GM12878 (cell line): ENCODE data around the gene TPRA1. TPM values are rescaled to one million over a fixed set of nuclear protein-coding genes. Genes with fewer than 3 reads are reported as not detected.

Experiments used
- ATAC-seq: fragments of 200-7000 bp; cut with Tn5 transposase; 3 replicates; pipeline ENCODE4 v1.9.1; 2020; ENCODE audit warnings: mild to moderate bottlenecking, moderate library complexity
- BruUV-seq: library from RNA; stranded (reverse); fragments of 400-500 nt; replicated peaks from 2 replicates; lab custom pipeline; 2021; lab: Mats Ljungman, UMichigan
- CTCF ChIA-PET: fragments of 300-600 bp; sonication (Branson Sonifier 250); formaldehyde crosslinking; extraction: SDS; loops from one replicate; lab custom pipeline; 2021; ENCODE audit warnings: inconsistent platforms; lab: Yijun Ruan, JAX
- POLR2A ChIA-PET: fragments of 350-600 bp; formaldehyde crosslinking; extraction: SDS; loops from one replicate; lab custom pipeline; 2021; ENCODE audit warnings: inconsistent platforms; lab: Charles Lee
- RAD21 ChIA-PET: fragments of 300-600 bp; sonication (Branson Sonifier 250); formaldehyde crosslinking; loops from one replicate; lab custom pipeline; 2023; ENCODE audit warnings: antibody characterized with exemption; ENCODE audit not compliant: unreplicated experiment; lab: Charles Lee
- SMC1A ChIA-PET: fragments of 300-600 bp; sonication (Branson Sonifier 250); formaldehyde crosslinking; loops from one replicate; lab custom pipeline; 2023; ENCODE audit not compliant: unreplicated experiment, uncharacterized antibody; lab: Charles Lee
- DNase-seq: peaks from one replicate; pipeline ENCODE4 v3.0.0-alpha.2; 2011; ENCODE audit warnings: low read depth, low spot score
- FAIRE-seq: peaks from 3 replicates; lab custom pipeline; 2011; peaks lifted over from hg19 to GRCh38; lab: Jason Lieb, UNC
- H2AFZ ChIP-seq: 2 replicates; pipeline ENCODE4 v1.6.0; 2011; ENCODE audit warnings: low read depth, low read length, control low read depth; ENCODE audit not compliant: control insufficient read depth
- H3K27ac ChIP-seq: 2 replicates; pipeline ENCODE4 v1.5.1; 2011; ENCODE audit warnings: control low read depth; ENCODE audit not compliant: control insufficient read depth, insufficient read depth
- H3K27me3 ChIP-seq, 2 experiments: replicated peaks in 1 of 2; 2 replicates each; pipeline versions ENCODE4 v1.6.0 to v1.6.1; 2011; ENCODE audit warnings: low read length in 1 of 2; ENCODE audit not compliant: control insufficient read depth in 2 of 2, insufficient read depth in 2 of 2
- H3K36me3 ChIP-seq, 2 experiments: 2 replicates each; pipeline ENCODE4 v1.5.1; 2011; ENCODE audit warnings: low read length in 1 of 2; ENCODE audit not compliant: control insufficient read depth in 2 of 2, insufficient read depth in 2 of 2
- H3K4me1 ChIP-seq: 2 replicates; pipeline ENCODE4 v1.6.1; 2011; ENCODE audit warnings: mild to moderate bottlenecking, low read length, moderate library complexity, mixed read lengths; ENCODE audit not compliant: control insufficient read depth, insufficient read depth
- H3K4me2 ChIP-seq: 2 replicates; pipeline ENCODE4 v1.6.0; 2011; ENCODE audit warnings: control low read depth; ENCODE audit not compliant: control insufficient read depth, insufficient read depth
- H3K4me3 ChIP-seq: fragments of 200-600 bp; sonication (generic); 2 replicates; pipeline ENCODE4 v1.5.1; 2016
- H3K79me2 ChIP-seq: 2 replicates; pipeline ENCODE4 v1.6.0; 2011; ENCODE audit warnings: low read length; ENCODE audit not compliant: control insufficient read depth, insufficient read depth
- H3K9ac ChIP-seq: 2 replicates; pipeline ENCODE4 v1.8.0; 2011; ENCODE audit warnings: low read length, control low read depth, mixed read lengths; ENCODE audit not compliant: control insufficient read depth, insufficient read depth
- H3K9me3 ChIP-seq: replicated peaks from 3 replicates; pipeline ENCODE4 v1.5.1; 2011; ENCODE audit warnings: mild to moderate bottlenecking, low read length; ENCODE audit not compliant: control insufficient read depth, insufficient read depth
- H4K20me1 ChIP-seq: 2 replicates; pipeline ENCODE4 v1.6.0; 2011; ENCODE audit not compliant: control insufficient read depth, insufficient read depth
- CBX3 ChIP-seq: fragments of 200-600 bp; sonication (generic); IDR thresholded peaks from 2 replicates; pipeline ENCODE4 v1.6.1; 2016; ENCODE audit warnings: low read depth, borderline replicate concordance
- DPF2 ChIP-seq: fragments of 450-650 bp; IDR thresholded peaks from 2 replicates; pipeline ENCODE4 v1.6.1; 2017; ENCODE audit warnings: mild to moderate bottlenecking
- HCFC1 ChIP-seq: fragments of 150-350 bp; IDR thresholded peaks from 2 replicates; pipeline ENCODE4 v1.6.1; 2014; ENCODE audit warnings: low read length
- HDGF ChIP-seq: fragments of 450-650 bp; IDR thresholded peaks from 2 replicates; pipeline ENCODE4 v1.6.1; 2016; ENCODE audit warnings: antibody characterized with exemption
- IKZF1 ChIP-seq: fragments of 450-650 bp; conservative IDR thresholded peaks from 2 replicates; pipeline ENCODE4 v1.6.1; 2017; ENCODE audit warnings: antibody characterized with exemption, mild to moderate bottlenecking
- IRF4 ChIP-seq: IDR thresholded peaks from 2 replicates; pipeline ENCODE4 v1.6.1; 2011; ENCODE audit warnings: low read depth, low read length
- KAT2A ChIP-seq: conservative IDR thresholded peaks from 2 replicates; pipeline ENCODE4 v1.6.1; 2011; ENCODE audit warnings: low read depth, low read length; ENCODE audit not compliant: control insufficient read depth
- POLR2A ChIP-seq: IDR thresholded peaks from 2 replicates; pipeline ENCODE4 v1.6.1; 2011; ENCODE audit warnings: low read depth, mild to moderate bottlenecking, low read length
- POLR2AphosphoS2 ChIP-seq: IDR thresholded peaks from 2 replicates; pipeline ENCODE4 v1.6.1; 2011; ENCODE audit warnings: low read depth, mild to moderate bottlenecking, low read length, improper control_type of control experiment, moderate library complexity
- RB1 ChIP-seq: fragments of 450-650 bp; formaldehyde crosslinking; IDR thresholded peaks from 2 replicates; pipeline ENCODE4 v1.6.1; 2017; ENCODE audit warnings: mild to moderate bottlenecking, borderline replicate concordance
- RBBP5 ChIP-seq: fragments of 200-600 bp; sonication (generic); conservative IDR thresholded peaks from 2 replicates; pipeline ENCODE4 v1.6.1; 2016
- RELA ChIP-seq: fragments of 450-650 bp; IDR thresholded peaks from 2 replicates; pipeline ENCODE4 v1.8.0; 2014; ENCODE audit warnings: borderline replicate concordance; ENCODE audit not compliant: partially characterized antibody
- SMARCA5 ChIP-seq: fragments of 450-650 bp; IDR thresholded peaks from 2 replicates; pipeline ENCODE4 v1.6.1; 2017; ENCODE audit warnings: mild to moderate bottlenecking
- SREBF1 ChIP-seq: IDR thresholded peaks from 2 replicates; pipeline ENCODE4 v1.6.1; 2012; ENCODE audit warnings: mild to moderate bottlenecking, low read length
- WGBS: methylation state at CpG from one replicate; pipeline ENCODE4 v1.1.6; 2016; ENCODE audit warnings: low lambda C conversion rate; ENCODE audit not compliant: insufficient replicate concordance, insufficient coverage; ENCODE audit errors: missing lambda C conversion rate; 5-methylcytosine and 5-hydroxymethylcytosine counted together
- in situ Hi-C: fragments of 300-500 bp; cut with MboI; formaldehyde crosslinking; loops from 9 replicates; pipeline ENCODE4 v1.14.3; 2018; ENCODE audit warnings: mixed read lengths
- intact Hi-C: fragments of 100-400 bp; cut with micrococcal nuclease; formaldehyde crosslinking; loops from one replicate; pipeline ENCODE4 v1.14.2; 2022; ENCODE audit not compliant: unreplicated experiment
- polyA plus RNA-seq, 11 experiments: library from polyadenylated mRNA; depleted of rRNA in 4 of 11; unstranded in 6 of 11; stranded (reverse) in 5 of 11; fragments of >200 nt; fragmentation: Nextera tagmentation in 4 of 11; fragmentation: Illumina TruSeq in 1 of 11; extraction: Ambion mirVana in 4 of 11; extraction: Trizol in 1 of 11; gene quantifications; 1 replicate in 1 of 11; 2 replicates in 10 of 11; pipeline versions ENCODE4 v1.2.1 to v1.2.3, GENCODE V29; 2011 to 2016; ENCODE audit warnings: inconsistent platforms in 2 of 11, missing spikeins in 2 of 11, low read depth in 1 of 11
- total RNA-seq, 4 experiments: library from RNA; depleted of rRNA in 3 of 4; stranded (reverse); fragments of >200 nt in 3 of 4; fragmentation: Illumina TruSeq in 1 of 4; extraction: Trizol in 1 of 4; gene quantifications; 2 replicates each; pipeline versions ENCODE4 v1.2.1 to v1.2.3, GENCODE V29; 2013 to 2021
- TF ChIP-seq, protein P1 (sequence below): fragments of 150-350 bp; IDR thresholded peaks from 2 replicates; pipeline ENCODE4 v1.6.1; 2014; ENCODE audit warnings: mild to moderate bottlenecking, low read depth, low read length
- TF ChIP-seq, protein P2 (sequence below): fragments of 450-650 bp; IDR thresholded peaks from 2 replicates; pipeline ENCODE4 v1.6.1; 2016; ENCODE audit warnings: mild to moderate bottlenecking, moderate library complexity, borderline replicate concordance
- TF ChIP-seq, protein P3 (sequence below): fragments of 450-650 bp; IDR thresholded peaks from 2 replicates; pipeline ENCODE4 v1.6.1; 2017; ENCODE audit warnings: low read depth, mild to moderate bottlenecking, moderate library complexity
- TF ChIP-seq, protein P4 (sequence below): IDR thresholded peaks from 2 replicates; pipeline ENCODE4 v1.6.1; 2012; ENCODE audit warnings: low read length, inconsistent platforms

Gene TPRA1
- total and polyA plus RNA-seq, 10 of the 15 experiments (the other 5 are each of a cell fraction or from before 2014, with no cell fraction given): 1.8 to 39.6 (median 26.6) TPM

DNA sequence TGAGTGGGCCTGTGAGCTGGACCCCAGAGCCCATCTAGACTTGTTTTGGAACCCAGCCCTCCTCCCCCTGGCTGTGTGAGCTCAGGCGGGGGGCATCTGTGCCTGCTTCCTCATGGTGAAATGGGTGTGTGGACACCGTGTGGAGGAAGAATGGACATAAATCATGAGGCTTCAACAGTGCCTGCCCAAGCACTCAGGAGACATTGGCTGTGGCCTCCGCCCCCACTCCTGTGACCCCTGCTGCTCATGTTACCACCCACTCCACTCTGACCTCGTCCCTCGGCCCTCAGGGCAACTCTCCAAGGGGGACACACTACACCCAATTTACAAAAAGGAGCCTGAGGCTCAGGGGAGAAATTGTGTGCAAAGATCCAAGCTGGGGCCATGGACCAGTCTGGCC lies 16.6 kb downstream of the TPRA1 start:
- Histone ChIP-seq H3K9ac (no peak overlapping the region), H3K4me1 (no peaks in the 10 kb centered on the region), H4K20me1 (peaks cover 6% of the 10 kb centered on the region; the same call in 1 of the 2 replicates), H3K4me2 (no peak overlapping the region), H3K27me3 (no peaks in the 10 kb centered on the region), H3K27ac (no peak overlapping the region), H3K9me3 (no peaks in the 10 kb centered on the region), H2AFZ (no peak overlapping the region), H3K4me3 (no peak overlapping the region), H3K36me3 (peaks cover 11 to 27% of the 10 kb centered on the region in 2 experiments; a peak in 3 of 4 replicates), H3K79me2 (peaks cover 1% of the 10 kb centered on the region; the same call in 1 of the 2 replicates)
- FAIRE-seq: no peak
- 72% methylated on average over 5 of the region's 5 CpGs for WGBS
- SMC1A ChIA-PET: interaction anchor here (1.7 to 2.2 kb wide), 3 partner anchors 29 to 397 kb away, joined by 3 to 12 read pairs (median 6); no protein-coding TSS in a partner anchor
- POLR2A ChIA-PET: no interaction called here
- CTCF ChIA-PET: interaction anchor here (1.6 to 2.7 kb wide), 6 partner anchors 12 to 415 kb away, joined by 3 to 43 read pairs (median 10); partner anchors contain the start of gene TPRA1
- intact Hi-C loops: no loop called here
- DNase-seq: no peak
- BruUV-seq: no TSS peak
- RAD21 ChIA-PET: interaction anchor here (1.7 to 2.7 kb wide), 3 partner anchors 15 to 398 kb away, joined by 11 to 15 read pairs (median 14); no protein-coding TSS in a partner anchor
- TF ChIP-seq, protein P1, sequence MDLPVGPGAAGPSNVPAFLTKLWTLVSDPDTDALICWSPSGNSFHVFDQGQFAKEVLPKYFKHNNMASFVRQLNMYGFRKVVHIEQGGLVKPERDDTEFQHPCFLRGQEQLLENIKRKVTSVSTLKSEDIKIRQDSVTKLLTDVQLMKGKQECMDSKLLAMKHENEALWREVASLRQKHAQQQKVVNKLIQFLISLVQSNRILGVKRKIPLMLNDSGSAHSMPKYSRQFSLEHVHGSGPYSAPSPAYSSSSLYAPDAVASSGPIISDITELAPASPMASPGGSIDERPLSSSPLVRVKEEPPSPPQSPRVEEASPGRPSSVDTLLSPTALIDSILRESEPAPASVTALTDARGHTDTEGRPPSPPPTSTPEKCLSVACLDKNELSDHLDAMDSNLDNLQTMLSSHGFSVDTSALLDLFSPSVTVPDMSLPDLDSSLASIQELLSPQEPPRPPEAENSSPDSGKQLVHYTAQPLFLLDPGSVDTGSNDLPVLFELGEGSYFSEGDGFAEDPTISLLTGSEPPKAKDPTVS: no peak
- TF ChIP-seq RBBP5: no peak
- TF ChIP-seq CBX3: no peak
- no peak for TF ChIP-seq POLR2AphosphoS2
- TF ChIP-seq IKZF1: no peak
- TF ChIP-seq SMARCA5: no peak
- no peak for TF ChIP-seq POLR2A
- TF ChIP-seq RELA: no peak
- TF ChIP-seq, protein P2, sequence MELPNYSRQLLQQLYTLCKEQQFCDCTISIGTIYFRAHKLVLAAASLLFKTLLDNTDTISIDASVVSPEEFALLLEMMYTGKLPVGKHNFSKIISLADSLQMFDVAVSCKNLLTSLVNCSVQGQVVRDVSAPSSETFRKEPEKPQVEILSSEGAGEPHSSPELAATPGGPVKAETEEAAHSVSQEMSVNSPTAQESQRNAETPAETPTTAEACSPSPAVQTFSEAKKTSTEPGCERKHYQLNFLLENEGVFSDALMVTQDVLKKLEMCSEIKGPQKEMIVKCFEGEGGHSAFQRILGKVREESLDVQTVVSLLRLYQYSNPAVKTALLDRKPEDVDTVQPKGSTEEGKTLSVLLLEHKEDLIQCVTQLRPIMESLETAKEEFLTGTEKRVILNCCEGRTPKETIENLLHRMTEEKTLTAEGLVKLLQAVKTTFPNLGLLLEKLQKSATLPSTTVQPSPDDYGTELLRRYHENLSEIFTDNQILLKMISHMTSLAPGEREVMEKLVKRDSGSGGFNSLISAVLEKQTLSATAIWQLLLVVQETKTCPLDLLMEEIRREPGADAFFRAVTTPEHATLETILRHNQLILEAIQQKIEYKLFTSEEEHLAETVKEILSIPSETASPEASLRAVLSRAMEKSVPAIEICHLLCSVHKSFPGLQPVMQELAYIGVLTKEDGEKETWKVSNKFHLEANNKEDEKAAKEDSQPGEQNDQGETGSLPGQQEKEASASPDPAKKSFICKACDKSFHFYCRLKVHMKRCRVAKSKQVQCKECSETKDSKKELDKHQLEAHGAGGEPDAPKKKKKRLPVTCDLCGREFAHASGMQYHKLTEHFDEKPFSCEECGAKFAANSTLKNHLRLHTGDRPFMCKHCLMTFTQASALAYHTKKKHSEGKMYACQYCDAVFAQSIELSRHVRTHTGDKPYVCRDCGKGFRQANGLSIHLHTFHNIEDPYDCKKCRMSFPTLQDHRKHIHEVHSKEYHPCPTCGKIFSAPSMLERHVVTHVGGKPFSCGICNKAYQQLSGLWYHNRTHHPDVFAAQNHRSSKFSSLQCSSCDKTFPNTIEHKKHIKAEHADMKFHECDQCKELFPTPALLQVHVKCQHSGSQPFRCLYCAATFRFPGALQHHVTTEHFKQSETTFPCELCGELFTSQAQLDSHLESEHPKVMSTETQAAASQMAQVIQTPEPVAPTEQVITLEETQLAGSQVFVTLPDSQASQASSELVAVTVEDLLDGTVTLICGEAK: no peak
- no peak for TF ChIP-seq KAT2A
- TF ChIP-seq SREBF1: no peak
- TF ChIP-seq RB1: no peak
- TF ChIP-seq, protein P3, sequence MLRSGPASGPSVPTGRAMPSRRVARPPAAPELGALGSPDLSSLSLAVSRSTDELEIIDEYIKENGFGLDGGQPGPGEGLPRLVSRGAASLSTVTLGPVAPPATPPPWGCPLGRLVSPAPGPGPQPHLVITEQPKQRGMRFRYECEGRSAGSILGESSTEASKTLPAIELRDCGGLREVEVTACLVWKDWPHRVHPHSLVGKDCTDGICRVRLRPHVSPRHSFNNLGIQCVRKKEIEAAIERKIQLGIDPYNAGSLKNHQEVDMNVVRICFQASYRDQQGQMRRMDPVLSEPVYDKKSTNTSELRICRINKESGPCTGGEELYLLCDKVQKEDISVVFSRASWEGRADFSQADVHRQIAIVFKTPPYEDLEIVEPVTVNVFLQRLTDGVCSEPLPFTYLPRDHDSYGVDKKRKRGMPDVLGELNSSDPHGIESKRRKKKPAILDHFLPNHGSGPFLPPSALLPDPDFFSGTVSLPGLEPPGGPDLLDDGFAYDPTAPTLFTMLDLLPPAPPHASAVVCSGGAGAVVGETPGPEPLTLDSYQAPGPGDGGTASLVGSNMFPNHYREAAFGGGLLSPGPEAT: no peak
- TF ChIP-seq HDGF: no peak
- no peak for TF ChIP-seq DPF2
- no peak for TF ChIP-seq HCFC1
- TF ChIP-seq, protein P4, sequence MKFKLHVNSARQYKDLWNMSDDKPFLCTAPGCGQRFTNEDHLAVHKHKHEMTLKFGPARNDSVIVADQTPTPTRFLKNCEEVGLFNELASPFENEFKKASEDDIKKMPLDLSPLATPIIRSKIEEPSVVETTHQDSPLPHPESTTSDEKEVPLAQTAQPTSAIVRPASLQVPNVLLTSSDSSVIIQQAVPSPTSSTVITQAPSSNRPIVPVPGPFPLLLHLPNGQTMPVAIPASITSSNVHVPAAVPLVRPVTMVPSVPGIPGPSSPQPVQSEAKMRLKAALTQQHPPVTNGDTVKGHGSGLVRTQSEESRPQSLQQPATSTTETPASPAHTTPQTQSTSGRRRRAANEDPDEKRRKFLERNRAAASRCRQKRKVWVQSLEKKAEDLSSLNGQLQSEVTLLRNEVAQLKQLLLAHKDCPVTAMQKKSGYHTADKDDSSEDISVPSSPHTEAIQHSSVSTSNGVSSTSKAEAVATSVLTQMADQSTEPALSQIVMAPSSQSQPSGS: no peak
- no peak for TF ChIP-seq IRF4
- no peak for ATAC-seq
- in situ Hi-C loops: no loop called here
